NCI-H510A treated with DMSO at 0.1 percent for 48 hours (cell line): ENCODE data around the gene PTPN6.

Experiments used
- DNase-seq: peaks from one replicate; lab custom pipeline; 2025; lab: John Stamatoyannopoulos, UW

The PTPN6 gene

DNA sequence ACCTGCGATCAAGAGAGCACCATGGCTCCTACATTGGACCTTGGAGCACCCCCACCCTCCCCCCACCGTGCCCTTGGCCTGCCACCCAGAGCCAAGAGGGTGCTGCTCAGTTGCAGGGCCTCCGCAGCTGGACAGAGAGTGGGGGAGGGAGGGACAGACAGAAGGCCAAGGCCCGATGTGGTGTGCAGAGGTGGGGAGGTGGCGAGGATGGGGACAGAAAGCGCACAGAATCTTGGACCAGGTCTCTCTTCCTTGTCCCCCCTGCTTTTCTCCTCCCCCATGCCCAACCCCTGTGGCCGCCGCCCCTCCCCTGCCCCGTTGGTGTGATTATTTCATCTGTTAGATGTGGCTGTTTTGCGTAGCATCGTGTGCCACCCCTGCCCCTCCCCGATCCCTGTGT, 9.4 kb upstream of the PTPN6 start:
- no peak for DNase-seq

GRCh38 chr12:6942331-6942665, 8.9 kb upstream of the PTPN6 start:
- no peak for DNase-seq

DNA sequence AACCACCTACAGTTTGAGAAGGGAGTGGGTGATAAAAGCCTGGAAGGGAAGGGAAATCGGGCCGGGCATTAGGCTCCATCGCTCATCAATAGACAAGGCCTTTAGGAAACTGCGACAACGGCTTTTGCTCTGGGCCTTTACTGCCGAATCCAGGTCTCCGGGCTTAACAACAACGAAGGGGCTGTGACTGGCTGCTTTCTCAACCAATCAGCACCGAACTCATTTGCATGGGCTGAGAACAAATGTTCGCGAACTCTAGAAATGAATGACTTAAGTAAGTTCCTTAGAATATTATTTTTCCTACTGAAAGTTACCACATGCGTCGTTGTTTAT, 7.8 kb upstream of the PTPN6 start:
- DNase-seq, result peak; percentile 81

- DNase-seq, result peak; percentile 81
These were observed 7.3 kb upstream of the PTPN6 start, which contains the start of the genes C12orf57 and RNU7-1 for GRCh38 chr12:6943722-6944380. Gene C12orf57 (plus strand): TSS chr12:6944022. CDS start chr12:6944122, 100 bp downstream. Gene RNU7-1 (plus strand): TSS chr12:6943816.

- peak; percentile 78 for DNase-seq
These were observed 6.6 kb upstream of the PTPN6 start for GRCh38 chr12:6944381-6945186.

DNA sequence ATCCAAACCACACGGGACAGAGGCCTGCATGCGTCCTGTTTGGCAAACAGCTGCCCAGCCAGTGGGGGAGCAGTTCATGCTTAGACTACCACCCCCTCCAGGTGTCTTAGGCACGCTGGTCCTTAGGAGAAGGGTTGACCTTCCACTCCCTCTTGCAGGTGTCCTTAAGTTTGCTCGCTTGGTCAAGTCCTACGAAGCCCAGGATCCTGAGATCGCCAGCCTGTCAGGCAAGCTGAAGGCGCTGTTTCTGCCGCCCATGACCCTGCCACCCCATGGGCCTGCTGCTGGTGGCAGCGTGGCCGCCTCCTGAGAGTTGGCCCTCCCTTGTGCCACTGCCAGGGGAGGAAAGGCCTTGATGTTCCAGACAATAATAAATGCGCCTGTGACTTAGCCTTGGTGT, 5.5 kb upstream of the PTPN6 start:
- no peak for DNase-seq

DNA sequence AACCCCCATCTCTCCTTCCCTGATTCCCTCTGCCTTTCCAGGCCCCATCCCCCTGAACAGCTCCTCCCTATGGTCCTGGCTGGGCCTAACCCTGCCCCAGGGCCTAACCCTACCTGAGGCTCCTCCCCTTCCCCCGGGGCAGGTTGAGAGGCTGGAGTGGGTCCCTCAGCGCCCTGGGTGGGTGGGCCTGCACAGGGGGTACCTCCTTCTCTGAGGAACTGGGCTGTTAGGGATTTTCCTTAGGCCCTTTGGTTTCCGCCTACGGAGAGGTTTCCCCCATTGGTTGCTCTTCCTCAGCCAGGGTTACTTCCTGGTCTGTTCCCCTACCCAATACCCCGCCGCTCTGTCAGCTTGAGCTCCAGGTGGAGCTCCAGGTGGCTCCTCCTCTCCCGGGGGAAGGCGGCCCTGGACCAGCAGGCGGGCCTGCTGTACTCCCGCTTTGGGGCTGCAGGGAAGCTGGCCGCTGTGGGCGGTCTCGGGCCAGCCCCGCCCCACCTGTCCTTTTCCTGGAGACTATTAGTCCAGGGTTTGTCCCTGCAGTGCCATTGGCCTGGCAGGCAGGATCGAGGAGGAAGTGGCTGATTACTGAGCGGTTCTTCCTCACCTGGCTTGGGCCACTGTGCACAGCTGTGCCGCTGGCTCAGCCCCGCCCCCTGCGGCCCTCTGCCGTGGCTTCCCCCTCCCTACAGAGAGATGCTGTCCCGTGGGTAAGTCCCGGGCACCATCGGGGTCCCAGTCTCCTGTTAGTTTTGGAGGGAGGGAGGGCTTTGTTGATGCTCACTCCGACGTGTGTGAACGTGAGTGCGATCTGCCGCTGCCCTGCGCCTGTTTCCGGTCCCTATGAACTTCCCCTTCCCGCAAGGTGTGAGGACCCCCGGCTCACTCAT, 4.9 kb upstream of the PTPN6 start:
- DNase-seq, result peak; percentile 89

- no peak for DNase-seq
These were observed 4.2 kb upstream of the PTPN6 start for GRCh38 chr12:6946920-6947374.

- DNase-seq, result no peak
These were observed 3.5 kb upstream of the PTPN6 start for GRCh38 chr12:6947615-6948014.

DNA sequence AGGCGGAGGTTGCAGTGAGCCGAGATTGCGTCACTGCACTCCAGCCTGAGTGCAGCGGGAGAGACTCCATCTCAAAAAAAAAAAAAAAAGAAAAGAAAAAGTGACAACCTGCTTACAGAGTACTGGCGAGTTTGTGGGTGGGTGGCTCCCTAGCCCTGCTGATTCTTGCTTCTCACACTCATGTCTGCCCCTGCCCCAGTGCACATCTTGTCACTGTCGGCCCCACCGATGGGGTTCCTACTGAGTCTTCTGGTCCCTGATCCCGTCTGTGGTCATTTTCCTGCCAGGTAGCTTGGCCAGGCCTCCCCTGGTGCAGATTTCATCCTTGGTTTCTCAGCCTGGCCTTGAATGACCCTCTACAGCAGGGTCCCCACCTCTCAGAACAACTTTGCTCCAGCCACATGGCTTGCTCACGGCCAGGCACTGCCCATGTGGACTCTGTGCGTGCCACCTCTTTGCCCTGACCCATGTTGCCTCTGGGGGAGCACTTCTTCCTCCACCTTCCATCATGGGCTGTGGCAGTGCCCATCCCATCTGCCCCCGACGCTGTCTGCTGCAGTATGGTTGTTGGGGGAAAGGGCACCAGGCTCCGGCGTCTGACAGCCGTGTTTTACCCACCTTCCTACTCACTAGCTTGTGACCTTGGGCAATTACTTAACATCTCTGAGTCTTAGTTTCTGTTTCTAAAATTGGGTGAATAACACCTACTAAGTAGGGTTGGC, 2.1 kb upstream of the PTPN6 start:
- no peak for DNase-seq

GRCh38 chr12:6950401-6950801, 755 bp upstream of the PTPN6 start:
- DNase-seq, result no peak

- DNase-seq, result no peak
These were observed 480 bp downstream of the PTPN6 start for GRCh38 chr12:6951551-6952120.

GRCh38 chr12:6952121-6952862, 1.1 kb downstream of the PTPN6 start:
- DNase-seq, result no peak

GRCh38 chr12:6952863-6953441, 1.8 kb downstream of the PTPN6 start:
- DNase-seq, result no peak

DNA sequence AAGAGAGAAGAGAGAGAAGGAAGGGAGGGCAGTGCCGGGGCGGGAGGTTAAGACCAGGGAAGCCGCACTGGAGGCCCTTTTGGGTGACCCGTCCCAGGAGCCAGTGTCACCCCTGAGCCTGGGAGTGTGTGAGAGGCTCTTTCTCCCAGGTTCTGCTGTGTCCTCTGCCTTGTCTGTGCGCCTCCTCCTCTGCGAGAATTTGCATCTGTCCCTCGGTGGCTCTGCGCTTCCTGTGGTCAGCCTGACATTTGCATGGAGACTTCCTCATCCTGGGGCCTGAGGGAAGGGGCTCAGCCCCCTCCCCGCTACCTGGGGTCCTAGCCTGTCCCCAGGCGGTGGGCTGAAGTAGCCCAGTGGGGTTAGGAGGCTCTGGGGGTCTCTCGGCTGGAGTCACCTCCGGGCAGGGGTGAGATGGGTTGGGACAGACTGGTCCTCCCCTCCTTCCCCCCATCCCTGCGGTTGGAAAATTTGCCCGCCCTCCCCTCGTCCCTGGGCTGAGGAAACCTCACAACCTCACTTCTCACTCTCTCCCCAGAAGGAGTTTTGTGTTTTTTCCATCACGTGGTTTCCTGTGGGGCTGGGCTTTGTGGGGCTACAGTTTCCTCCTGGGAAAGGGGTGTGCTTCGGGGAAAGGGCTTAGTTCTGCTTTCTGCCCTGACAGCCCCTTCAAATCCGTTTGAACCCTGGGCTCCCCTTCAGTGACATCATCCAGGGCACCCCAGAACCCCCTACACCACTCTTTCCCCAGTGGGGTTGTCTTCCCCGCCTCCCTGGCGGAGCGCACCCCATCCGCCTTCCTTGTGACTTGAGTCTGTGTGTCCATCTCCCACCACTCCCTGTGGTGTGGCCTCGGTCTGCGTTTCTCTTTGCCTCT, 2.5 kb downstream of the PTPN6 start:
- DNase-seq, result no peak

- no peak for DNase-seq
These were observed 3.4 kb downstream of the PTPN6 start for GRCh38 chr12:6954316-6955107.

DNA sequence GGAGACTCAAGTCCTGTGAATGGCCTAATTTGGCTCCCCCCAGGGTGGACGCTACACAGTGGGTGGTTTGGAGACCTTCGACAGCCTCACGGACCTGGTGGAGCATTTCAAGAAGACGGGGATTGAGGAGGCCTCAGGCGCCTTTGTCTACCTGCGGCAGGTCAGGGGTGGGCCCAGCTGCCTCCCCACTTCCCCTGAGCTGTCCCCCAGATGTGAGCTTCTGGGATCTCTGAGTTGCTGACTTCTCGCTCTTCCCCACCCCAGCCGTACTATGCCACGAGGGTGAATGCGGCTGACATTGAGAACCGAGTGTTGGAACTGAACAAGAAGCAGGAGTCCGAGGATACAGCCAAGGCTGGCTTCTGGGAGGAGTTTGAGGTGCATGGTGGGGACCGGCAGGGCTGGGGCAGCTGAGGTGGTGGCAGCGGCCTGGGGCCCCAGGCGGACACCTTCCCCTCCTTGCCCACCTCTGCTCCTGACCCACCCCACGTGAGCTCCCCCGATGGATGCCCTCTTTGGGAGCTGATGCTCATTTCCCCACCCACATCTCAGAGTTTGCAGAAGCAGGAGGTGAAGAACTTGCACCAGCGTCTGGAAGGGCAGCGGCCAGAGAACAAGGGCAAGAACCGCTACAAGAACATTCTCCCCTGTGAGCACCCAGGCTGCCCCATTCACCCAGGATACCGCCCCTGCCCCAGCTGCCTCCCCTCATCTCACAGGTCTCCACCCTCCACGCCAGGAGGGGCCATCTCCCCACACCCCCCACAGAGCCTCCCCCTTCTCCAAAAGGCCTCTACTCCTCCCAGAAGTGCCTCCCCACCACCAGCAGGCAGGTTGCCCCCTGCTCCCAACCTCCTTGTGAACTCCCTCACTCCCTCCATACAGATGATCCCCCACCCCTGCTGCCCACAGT, 4.2 kb downstream of the PTPN6 start:
- no peak for DNase-seq
